ENCODE results near the gene CACNA1I. TPM values are rescaled to one million over a fixed set of nuclear protein-coding genes. Genes with fewer than 3 reads are reported as not detected.
A peak's percentile ranks its signal among the peaks of the same experiment; 100 is the strongest.

The CACNA1I gene
- total RNA-seq, 1 donor from 2014 or later = 0.60 TPM

GRCh38 chr22:39534591-39535356, 35.8 kb upstream of the CACNA1I start:
- TF ChIP-seq CTCF (conservative IDR thresholded peaks at IDR 0.05) = peak; percentile 99
- Mint-ChIP-seq H3K36me3 (peaks cover 4% of the 10 kb centered on the region), H3K27ac (peak overlapping the region; percentile 35), H3K4me1 (ENCODE audit: unreplicated experiment) (peaks cover 31% of the 10 kb centered on the region), H3K27me3 (no peaks in the 10 kb centered on the region), H3K4me3 (peak overlapping the region; percentile 68), H3K9me3 (no peaks in the 10 kb centered on the region)
- DNase-seq (ENCODE audit: extremely low spot score, unreplicated experiment) = peak; percentile 94

- no peak for TF ChIP-seq CTCF (conservative IDR thresholded peaks at IDR 0.05)
- Mint-ChIP-seq H3K36me3 (no peaks in the 10 kb centered on the region), H3K4me3 (no peak overlapping the region), H3K4me1 (ENCODE audit: unreplicated experiment) (peaks cover 27% of the 10 kb centered on the region), H3K27ac (no peak overlapping the region), H3K9me3 (no peaks in the 10 kb centered on the region), H3K27me3 (peaks cover 2% of the 10 kb centered on the region)
- DNase-seq (ENCODE audit: extremely low spot score, unreplicated experiment) = no peak
These were observed 35.2 kb upstream of the CACNA1I start for GRCh38 chr22:39535357-39535725.

- no peaks in the 10 kb centered on the region for H3K36me3 Mint-ChIP-seq
- no peak overlapping the region for H3K27ac Mint-ChIP-seq
- no peak for TF ChIP-seq CTCF (conservative IDR thresholded peaks at IDR 0.05)
- H3K27me3 Mint-ChIP-seq = peaks cover 2% of the 10 kb centered on the region
- no peaks in the 10 kb centered on the region for H3K9me3 Mint-ChIP-seq
- no peak for DNase-seq (ENCODE audit: extremely low spot score, unreplicated experiment)
- no peak overlapping the region for H3K4me3 Mint-ChIP-seq
- peaks cover 22% of the 10 kb centered on the region for H3K4me1 Mint-ChIP-seq (ENCODE audit: unreplicated experiment)
These were observed 34.6 kb upstream of the CACNA1I start for GRCh38 chr22:39535831-39536449.

- no peak for TF ChIP-seq CTCF (conservative IDR thresholded peaks at IDR 0.05)
These were observed 33.8 kb upstream of the CACNA1I start for GRCh38 chr22:39536711-39537110.

GRCh38 chr22:39537975-39538374, 32.6 kb upstream of the CACNA1I start:
- Mint-ChIP-seq H3K27me3 (peaks cover 7% of the 10 kb centered on the region), H3K4me1 (ENCODE audit: unreplicated experiment) (peaks cover 5% of the 10 kb centered on the region), H3K27ac (no peak overlapping the region), H3K36me3 (no peaks in the 10 kb centered on the region), H3K4me3 (no peak overlapping the region), H3K9me3 (no peaks in the 10 kb centered on the region)
- no peak for TF ChIP-seq CTCF (conservative IDR thresholded peaks at IDR 0.05)
- no peak for DNase-seq (ENCODE audit: extremely low spot score, unreplicated experiment)

More at GRCh38 chr22:39536711-39537110, 33.8 kb upstream of the CACNA1I start:
- Mint-ChIP-seq H3K27ac (no peak overlapping the region), H3K36me3 (no peaks in the 10 kb centered on the region), H3K4me1 (ENCODE audit: unreplicated experiment) (peaks cover 15% of the 10 kb centered on the region), H3K27me3 (peaks cover 2% of the 10 kb centered on the region), H3K9me3 (no peaks in the 10 kb centered on the region), H3K4me3 (no peak overlapping the region)
- DNase-seq (ENCODE audit: extremely low spot score, unreplicated experiment) = no peak
